PC-3 (cell line): ENCODE results near the gene PDCD2.

Source experiments
- CTCF ChIP-seq: fragments of 300-600 bp; sonication (generic); conservative IDR thresholded peaks from 2 replicates; pipeline ENCODE4 v1.5.1; 2017; ENCODE audit warnings: antibody characterized with exemption, low read depth, mild to moderate bottlenecking, low read length
- EZH2phosphoT487 ChIP-seq: fragments of 300-600 bp; sonication (generic); IDR thresholded peaks from 2 replicates; pipeline ENCODE4 v1.6.1; 2018; ENCODE audit warnings: mild to moderate bottlenecking, antibody characterized with exemption, low read length, borderline replicate concordance

- TF ChIP-seq CTCF (no peak), EZH2phosphoT487 (no peak)
Observed at GRCh38 chr6:170553534-170554012, 30.9 kb downstream of the PDCD2 start.
